GM20000 (cell line): ENCODE data around the gene HNRNPU.

Source experiments
- DNase-seq: peaks from one replicate; pipeline ENCODE4 v3.0.0; 2012; ENCODE audit warnings: low spot score
- CTCF ChIP-seq: IDR thresholded peaks from 2 replicates; pipeline ENCODE4 v1.5.1; 2012; ENCODE audit warnings: mild to moderate bottlenecking, control low read depth; ENCODE audit errors: extremely low read depth, missing control alignments

The HNRNPU gene

GRCh38 chr1:244826712-244827111 lies 37.6 kb downstream of the HNRNPU start:
- TF ChIP-seq CTCF = no peak
- no peak for DNase-seq

GRCh38 chr1:244822878-244823277 lies 41.5 kb downstream of the HNRNPU start:
- no peak for TF ChIP-seq CTCF
- no peak for DNase-seq

GRCh38 chr1:244821134-244821533 lies 43.2 kb downstream of the HNRNPU start:
- no peak for DNase-seq
- TF ChIP-seq CTCF = no peak

GRCh38 chr1:244820131-244820530 lies 44.2 kb downstream of the HNRNPU start:
- no peak for DNase-seq
- TF ChIP-seq CTCF = no peak

GRCh38 chr1:244817415-244817894 lies 46.9 kb downstream of the HNRNPU start:
- DNase-seq = no peak
- TF ChIP-seq CTCF = no peak

- DNase-seq = no peak
- no peak for TF ChIP-seq CTCF
These were observed 48.7 kb downstream of the HNRNPU start for GRCh38 chr1:244815600-244816099.

- TF ChIP-seq CTCF = no peak
These were observed 51.0 kb downstream of the HNRNPU start for GRCh38 chr1:244813327-244813726.

More at GRCh38 chr1:244813327-244813726, 51.0 kb downstream of the HNRNPU start:
- no peak for DNase-seq
